ENCODE data around the gene PATL2. TPM values are rescaled to one million over a fixed set of nuclear protein-coding genes. Genes with fewer than 3 reads are reported as not detected.

The PATL2 gene
- total RNA-seq, 1 donor from 2014 or later, result not detected

DNA sequence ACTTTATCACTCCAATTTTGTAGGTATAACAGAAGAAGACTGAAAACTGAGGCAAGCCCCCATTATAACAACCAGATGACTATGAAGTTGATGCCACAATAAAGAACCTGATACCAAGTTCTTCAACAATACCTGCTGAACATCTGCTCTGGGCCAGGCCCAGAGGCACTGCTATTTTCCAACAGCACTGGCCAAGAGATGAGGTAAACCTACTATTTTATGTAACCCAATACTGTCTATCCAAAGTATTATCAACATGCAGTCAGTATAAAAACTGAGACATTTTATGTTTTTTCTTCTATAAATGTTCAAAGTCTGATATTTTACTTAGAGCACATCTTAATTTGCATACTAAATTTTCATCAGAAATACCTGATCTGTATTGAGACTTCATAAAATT, 53.7 kb downstream of the PATL2 start:
- H3K9me3 ChIP-seq (ENCODE audit: low read depth), result no peaks in the 10 kb centered on the region
- no peak for TF ChIP-seq EZH2 (IDR thresholded peaks at IDR 0.05)
- no peak for TF ChIP-seq CTCF (IDR thresholded peaks at IDR 0.05)
- no peak for TF ChIP-seq EZH2phosphoT487 (IDR thresholded peaks at IDR 0.05)
- no peak overlapping the region for H2AFZ ChIP-seq (replicated peaks)
- no peaks in the 10 kb centered on the region for H3K27me3 ChIP-seq
- peaks cover 8% of the 10 kb centered on the region for H3K36me3 ChIP-seq
- Mint-ChIP-seq H3K27ac (no peak overlapping the region), H3K9me3 (no peaks in the 10 kb centered on the region), H3K4me3 (no peak overlapping the region), H3K4me1 (peaks cover 7% of the 10 kb centered on the region), H3K27me3 (ENCODE audit: insufficient read depth, low read depth) (no peaks in the 10 kb centered on the region), H3K36me3 (peaks cover 12% of the 10 kb centered on the region)
- no peak overlapping the region for H3K4me3 ChIP-seq
- H3K27ac ChIP-seq, result no peak overlapping the region
- H3F3A ChIP-seq (ENCODE audit: low read depth), result no peaks in the 10 kb centered on the region
- H3K79me2 ChIP-seq (ENCODE audit: low read depth), result peaks cover 19% of the 10 kb centered on the region
- no peak overlapping the region for H3K4me2 ChIP-seq
- no peak overlapping the region for H3K9ac ChIP-seq
- peaks cover 7% of the 10 kb centered on the region for H3K4me1 ChIP-seq
- no peak for DNase-seq (ENCODE audit: low spot score)
- H4K20me1 ChIP-seq (ENCODE audit: low read depth), result no peaks in the 10 kb centered on the region

DNA sequence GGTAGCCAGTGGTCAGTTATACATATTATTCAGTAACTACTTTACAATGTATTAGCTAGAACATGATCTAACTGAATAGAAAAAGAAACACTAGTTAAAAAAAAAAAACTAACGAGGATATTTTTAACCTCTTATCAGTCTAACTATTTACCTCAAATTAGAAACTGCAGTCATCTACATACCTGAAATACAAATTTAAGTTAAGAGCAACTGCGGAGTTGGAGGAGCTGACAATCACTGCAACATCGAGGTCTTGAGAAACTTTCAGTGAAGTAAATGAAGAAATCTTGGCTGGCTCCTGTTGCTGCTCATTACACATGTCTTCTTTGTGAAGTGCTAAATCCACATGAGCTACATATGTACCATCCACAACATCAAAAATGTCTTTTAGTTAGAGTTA, 54.2 kb downstream of the PATL2 start:
- Histone ChIP-seq H2AFZ (replicated peaks) (no peak overlapping the region), H3K27me3 (no peaks in the 10 kb centered on the region), H3K36me3 (peaks cover 8% of the 10 kb centered on the region), H3K79me2 (ENCODE audit: low read depth) (peaks cover 14% of the 10 kb centered on the region), H3K9me3 (ENCODE audit: low read depth) (no peaks in the 10 kb centered on the region), H3F3A (ENCODE audit: low read depth) (no peaks in the 10 kb centered on the region), H3K4me3 (no peak overlapping the region), H4K20me1 (ENCODE audit: low read depth) (no peaks in the 10 kb centered on the region), H3K4me2 (no peak overlapping the region), H3K9ac (no peak overlapping the region), H3K27ac (no peak overlapping the region), H3K4me1 (peaks cover 5% of the 10 kb centered on the region)
- Mint-ChIP-seq H3K4me1 (peaks cover 7% of the 10 kb centered on the region), H3K27ac (no peak overlapping the region), H3K9me3 (no peaks in the 10 kb centered on the region), H3K27me3 (ENCODE audit: insufficient read depth, low read depth) (no peaks in the 10 kb centered on the region), H3K36me3 (peaks cover 12% of the 10 kb centered on the region), H3K4me3 (no peak overlapping the region)
- no peak for DNase-seq (ENCODE audit: low spot score)
- TF ChIP-seq CTCF (IDR thresholded peaks at IDR 0.05) (no peak), EZH2 (IDR thresholded peaks at IDR 0.05) (no peak), EZH2phosphoT487 (IDR thresholded peaks at IDR 0.05) (no peak)

GRCh38 chr15:44656298-44656697, 54.8 kb downstream of the PATL2 start:
- Histone ChIP-seq H3K9ac (no peak overlapping the region), H2AFZ (replicated peaks) (no peak overlapping the region), H3F3A (ENCODE audit: low read depth) (no peaks in the 10 kb centered on the region), H3K4me2 (no peak overlapping the region), H3K4me1 (no peaks in the 10 kb centered on the region), H4K20me1 (ENCODE audit: low read depth) (no peaks in the 10 kb centered on the region), H3K27ac (no peak overlapping the region), H3K27me3 (no peaks in the 10 kb centered on the region), H3K36me3 (peaks cover 8% of the 10 kb centered on the region), H3K4me3 (no peak overlapping the region), H3K9me3 (ENCODE audit: low read depth) (no peaks in the 10 kb centered on the region), H3K79me2 (ENCODE audit: low read depth) (peaks cover 8% of the 10 kb centered on the region)
- Mint-ChIP-seq H3K36me3 (peaks cover 19% of the 10 kb centered on the region), H3K9me3 (no peaks in the 10 kb centered on the region), H3K27ac (no peak overlapping the region), H3K4me3 (no peak overlapping the region), H3K27me3 (ENCODE audit: insufficient read depth, low read depth) (no peaks in the 10 kb centered on the region), H3K4me1 (peaks cover 2% of the 10 kb centered on the region)
- no peak for TF ChIP-seq EZH2 (IDR thresholded peaks at IDR 0.05)
- no peak for TF ChIP-seq EZH2phosphoT487 (IDR thresholded peaks at IDR 0.05)
- DNase-seq (ENCODE audit: low spot score), result no peak

GRCh38 chr15:44654858-44655257, 56.3 kb downstream of the PATL2 start:
- no peaks in the 10 kb centered on the region for H4K20me1 ChIP-seq (ENCODE audit: low read depth)
- H3K4me1 Mint-ChIP-seq, result no peaks in the 10 kb centered on the region
- H3K9ac ChIP-seq, result no peak overlapping the region
- no peak for DNase-seq (ENCODE audit: low spot score)
- H3K27ac Mint-ChIP-seq, result no peak overlapping the region
- H3K27me3 Mint-ChIP-seq (ENCODE audit: insufficient read depth, low read depth), result no peaks in the 10 kb centered on the region
- TF ChIP-seq EZH2 (IDR thresholded peaks at IDR 0.05), result no peak
- H3K4me2 ChIP-seq, result no peak overlapping the region
- no peaks in the 10 kb centered on the region for H3K9me3 ChIP-seq (ENCODE audit: low read depth)
- H3K36me3 Mint-ChIP-seq, result peaks cover 23% of the 10 kb centered on the region
- no peaks in the 10 kb centered on the region for H3K79me2 ChIP-seq (ENCODE audit: low read depth)
- no peak overlapping the region for H3K4me3 Mint-ChIP-seq
- H2AFZ ChIP-seq (replicated peaks), result no peak overlapping the region
- H3K27me3 ChIP-seq, result no peaks in the 10 kb centered on the region
- no peak overlapping the region for H3K4me3 ChIP-seq
- H3K4me1 ChIP-seq, result no peaks in the 10 kb centered on the region
- H3K27ac ChIP-seq, result no peak overlapping the region
- peaks cover 8% of the 10 kb centered on the region for H3K36me3 ChIP-seq
- H3K9me3 Mint-ChIP-seq, result no peaks in the 10 kb centered on the region
- H3F3A ChIP-seq (ENCODE audit: low read depth), result no peaks in the 10 kb centered on the region
